ENCODE measurements around the gene ATOH1.

Gene ATOH1

GRCh38 chr4:93828332-93828994 is at the start of gene ATOH1:
TSS of gene ATOH1 (plus strand) at chr4:93828753. CDS start at chr4:93828927, 174 bp downstream.
- Histone ChIP-seq H3K27ac (ENCODE audit: low read length) (no peak within 1 kb of the TSS), H3K9ac (ENCODE audit: low read depth, low read length) (peak within 1 kb of the TSS; percentile 27; the same call in 1 of the 2 replicates), H3K4me3 (ENCODE audit: low read length) (peak within 1 kb of the TSS; percentile 74), H3K27me3 (ENCODE audit: insufficient read depth, low read length) (peaks cover 95% of the 10 kb centered on the region), H3K4me1 (ENCODE audit: insufficient read depth, low read length) (peaks cover 26% of the 10 kb centered on the region), H3K9me3 (ENCODE audit: insufficient read depth, low read depth, low read length) (no peaks in the 10 kb centered on the region), H3K36me3 (ENCODE audit: insufficient read depth, low read depth, low read length) (no peaks in the 10 kb centered on the region)

- peaks cover 6% of the 10 kb centered on the region; the same call in 1 of the 2 replicates for H3K4me1 ChIP-seq (ENCODE audit: insufficient read depth, low read length)
- H3K9me3 ChIP-seq (ENCODE audit: insufficient read depth, low read depth, low read length), result no peaks in the 10 kb centered on the region
Measured at GRCh38 chr4:93779228-93779627, 49.3 kb upstream of the ATOH1 start.

GRCh38 chr4:93780080-93780479 is 48.5 kb upstream of the ATOH1 start:
- no peaks in the 10 kb centered on the region for H3K36me3 ChIP-seq (ENCODE audit: insufficient read depth, low read depth, low read length)
- no peak overlapping the region for H3K4me3 ChIP-seq (ENCODE audit: low read length)
- H3K9ac ChIP-seq (ENCODE audit: low read depth, low read length), result no peak overlapping the region
- H3K27me3 ChIP-seq (ENCODE audit: insufficient read depth, low read length), result no peaks in the 10 kb centered on the region
- H3K9me3 ChIP-seq (ENCODE audit: insufficient read depth, low read depth, low read length), result no peaks in the 10 kb centered on the region
- peaks cover 6% of the 10 kb centered on the region; the same call in 1 of the 2 replicates for H3K4me1 ChIP-seq (ENCODE audit: insufficient read depth, low read length)
- no peak overlapping the region for H3K27ac ChIP-seq (ENCODE audit: low read length)

More at GRCh38 chr4:93779228-93779627, 49.3 kb upstream of the ATOH1 start:
- Histone ChIP-seq H3K4me3 (ENCODE audit: low read length) (no peak overlapping the region), H3K27ac (ENCODE audit: low read length) (no peak overlapping the region), H3K36me3 (ENCODE audit: insufficient read depth, low read depth, low read length) (no peaks in the 10 kb centered on the region), H3K9ac (ENCODE audit: low read depth, low read length) (no peak overlapping the region), H3K27me3 (ENCODE audit: insufficient read depth, low read length) (no peaks in the 10 kb centered on the region)

DNA sequence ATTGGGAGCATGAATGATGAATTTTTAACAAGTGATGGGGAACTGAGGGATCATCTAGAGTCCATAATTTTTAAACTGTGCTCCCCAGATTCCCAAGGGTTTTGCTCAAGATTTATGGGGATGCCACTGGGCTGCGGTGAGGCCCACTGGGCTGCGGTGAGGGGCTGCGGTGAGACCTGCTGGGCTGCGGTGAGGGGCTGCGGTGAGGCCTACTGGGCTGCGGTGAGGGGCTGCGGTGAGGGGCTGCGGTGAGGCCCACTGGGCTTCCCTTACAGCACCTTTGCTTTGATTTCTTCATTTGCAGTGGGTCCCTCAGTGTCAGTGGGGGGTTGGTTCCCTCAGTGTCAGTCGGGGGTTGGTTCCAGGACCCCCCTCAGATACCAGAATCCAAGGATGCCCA is 47.4 kb upstream of the ATOH1 start:
- Histone ChIP-seq H3K9me3 (ENCODE audit: insufficient read depth, low read depth, low read length) (no peaks in the 10 kb centered on the region), H3K27me3 (ENCODE audit: insufficient read depth, low read length) (no peaks in the 10 kb centered on the region), H3K36me3 (ENCODE audit: insufficient read depth, low read depth, low read length) (no peaks in the 10 kb centered on the region), H3K9ac (ENCODE audit: low read depth, low read length) (no peak overlapping the region), H3K27ac (ENCODE audit: low read length) (no peak overlapping the region), H3K4me3 (ENCODE audit: low read length) (no peak overlapping the region), H3K4me1 (ENCODE audit: insufficient read depth, low read length) (peaks cover 13% of the 10 kb centered on the region)

DNA sequence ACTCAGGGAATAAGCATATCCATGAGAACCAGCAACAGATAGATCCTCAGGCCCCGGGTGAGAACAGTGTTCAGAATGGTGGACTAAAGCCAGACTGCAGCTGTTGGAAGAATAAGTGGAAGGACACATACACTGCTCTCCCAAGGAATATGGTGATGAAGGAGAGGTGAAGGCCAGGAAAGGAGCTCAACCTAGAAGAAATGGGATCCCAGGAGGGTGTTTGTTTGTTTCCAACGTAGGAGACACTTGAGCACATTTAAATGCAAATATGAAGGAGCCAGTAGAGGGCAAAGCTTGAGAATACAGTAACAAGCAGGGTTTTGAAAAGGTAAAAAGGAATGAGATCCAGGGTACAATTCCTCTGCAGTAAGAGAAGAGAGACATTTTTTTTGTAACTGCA is 42.4 kb upstream of the ATOH1 start:
- Histone ChIP-seq H3K9me3 (ENCODE audit: insufficient read depth, low read depth, low read length) (no peaks in the 10 kb centered on the region), H3K27me3 (ENCODE audit: insufficient read depth, low read length) (no peaks in the 10 kb centered on the region), H3K4me1 (ENCODE audit: insufficient read depth, low read length) (peaks cover 11% of the 10 kb centered on the region; the same call in 1 of the 2 replicates), H3K27ac (ENCODE audit: low read length) (no peak overlapping the region), H3K9ac (ENCODE audit: low read depth, low read length) (no peak overlapping the region), H3K36me3 (ENCODE audit: insufficient read depth, low read depth, low read length) (no peaks in the 10 kb centered on the region), H3K4me3 (ENCODE audit: low read length) (peak overlapping the region; percentile 2; the same call in 1 of the 2 replicates)

DNA sequence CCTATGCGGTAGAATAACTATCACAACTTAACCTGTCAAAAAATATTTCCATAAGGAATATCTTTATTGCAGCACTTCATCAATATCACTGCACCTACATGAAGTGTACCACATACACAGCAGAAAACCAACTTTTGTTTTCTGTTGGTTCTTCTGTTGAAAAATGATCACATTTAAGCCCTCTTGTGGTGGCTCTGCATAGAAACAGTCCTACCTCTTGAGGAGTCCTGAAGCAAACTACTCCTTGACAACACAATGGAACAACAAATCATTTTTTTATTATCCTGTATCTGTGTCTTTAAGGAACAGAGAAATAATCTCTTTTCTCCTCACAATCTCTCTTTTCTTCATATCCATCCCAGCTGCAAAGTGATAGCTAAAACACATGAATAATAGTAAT is 39.8 kb upstream of the ATOH1 start:
- H3K4me3 ChIP-seq (ENCODE audit: low read length), result no peak overlapping the region

DNA sequence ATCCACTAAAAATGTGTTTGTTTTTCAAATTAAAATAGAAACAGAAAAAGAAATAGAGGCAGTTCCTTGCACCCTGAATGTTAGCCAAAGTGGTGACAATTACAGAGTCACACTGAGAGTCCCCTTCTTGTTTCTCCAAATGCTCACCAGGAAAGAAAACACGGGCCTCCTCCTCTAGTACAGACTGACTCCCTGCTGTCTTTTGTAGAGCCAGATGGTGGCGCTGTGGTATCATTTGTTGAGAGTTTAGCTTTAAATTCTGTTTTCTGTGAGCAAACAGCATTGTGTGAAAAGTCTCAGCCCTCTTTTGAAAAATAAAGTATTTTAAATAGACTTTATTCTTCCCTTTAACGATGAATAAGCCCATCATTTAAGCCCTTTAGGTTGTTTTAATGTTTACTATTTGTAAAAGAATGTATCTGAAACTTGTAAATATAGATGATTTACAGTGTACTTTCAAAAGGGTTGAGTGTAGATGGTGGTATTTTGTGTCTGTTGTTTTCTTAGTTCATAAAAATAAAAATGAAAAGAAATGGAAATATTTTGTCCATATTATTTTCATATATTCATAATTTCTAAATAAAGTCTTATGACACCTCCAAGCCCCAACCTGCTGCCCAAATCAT is 36.9 kb upstream of the ATOH1 start:
- H3K36me3 ChIP-seq (ENCODE audit: insufficient read depth, low read depth, low read length), result no peaks in the 10 kb centered on the region
- H3K4me3 ChIP-seq (ENCODE audit: low read length), result no peak overlapping the region
- no peak overlapping the region for H3K9ac ChIP-seq (ENCODE audit: low read depth, low read length)
- H3K27ac ChIP-seq (ENCODE audit: low read length), result no peak overlapping the region
- H3K27me3 ChIP-seq (ENCODE audit: insufficient read depth, low read length), result no peaks in the 10 kb centered on the region
- no peaks in the 10 kb centered on the region for H3K9me3 ChIP-seq (ENCODE audit: insufficient read depth, low read depth, low read length)
- H3K4me1 ChIP-seq (ENCODE audit: insufficient read depth, low read length), result peaks cover under 1% of the 10 kb centered on the region; the same call in 1 of the 2 replicates

More for the DNA sequence above, 39.8 kb upstream of the ATOH1 start:
- no peaks in the 10 kb centered on the region for H3K36me3 ChIP-seq (ENCODE audit: insufficient read depth, low read depth, low read length)
- peaks cover 11% of the 10 kb centered on the region; the same call in 1 of the 2 replicates for H3K4me1 ChIP-seq (ENCODE audit: insufficient read depth, low read length)
- no peaks in the 10 kb centered on the region for H3K27me3 ChIP-seq (ENCODE audit: insufficient read depth, low read length)
- no peak overlapping the region for H3K27ac ChIP-seq (ENCODE audit: low read length)
- no peaks in the 10 kb centered on the region for H3K9me3 ChIP-seq (ENCODE audit: insufficient read depth, low read depth, low read length)
- H3K9ac ChIP-seq (ENCODE audit: low read depth, low read length), result no peak overlapping the region

DNA sequence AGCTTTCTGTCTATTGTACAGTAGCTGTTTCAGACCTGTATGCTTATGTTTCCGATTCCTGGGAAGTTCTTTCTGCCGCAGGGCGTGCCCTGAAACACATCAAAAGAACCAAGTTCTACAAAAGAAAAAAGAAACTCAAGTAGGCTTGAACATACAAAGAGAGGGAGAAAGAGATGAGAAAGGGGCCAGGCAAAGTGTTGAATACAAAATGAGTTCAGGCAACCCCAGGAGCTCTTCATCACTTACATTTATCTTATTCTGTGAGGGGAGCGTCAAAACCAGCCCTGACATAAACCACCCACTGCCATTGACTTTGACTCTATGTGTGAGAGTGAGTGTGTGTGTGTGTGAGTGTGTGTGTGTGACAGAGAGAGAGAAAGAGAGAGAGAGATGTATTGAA is 26.5 kb upstream of the ATOH1 start:
- Histone ChIP-seq H3K27ac (ENCODE audit: low read length) (no peak overlapping the region), H3K4me3 (ENCODE audit: low read length) (no peak overlapping the region), H3K4me1 (ENCODE audit: insufficient read depth, low read length) (no peaks in the 10 kb centered on the region), H3K9me3 (ENCODE audit: insufficient read depth, low read depth, low read length) (no peaks in the 10 kb centered on the region), H3K36me3 (ENCODE audit: insufficient read depth, low read depth, low read length) (no peaks in the 10 kb centered on the region), H3K27me3 (ENCODE audit: insufficient read depth, low read length) (no peaks in the 10 kb centered on the region), H3K9ac (ENCODE audit: low read depth, low read length) (no peak overlapping the region)

DNA sequence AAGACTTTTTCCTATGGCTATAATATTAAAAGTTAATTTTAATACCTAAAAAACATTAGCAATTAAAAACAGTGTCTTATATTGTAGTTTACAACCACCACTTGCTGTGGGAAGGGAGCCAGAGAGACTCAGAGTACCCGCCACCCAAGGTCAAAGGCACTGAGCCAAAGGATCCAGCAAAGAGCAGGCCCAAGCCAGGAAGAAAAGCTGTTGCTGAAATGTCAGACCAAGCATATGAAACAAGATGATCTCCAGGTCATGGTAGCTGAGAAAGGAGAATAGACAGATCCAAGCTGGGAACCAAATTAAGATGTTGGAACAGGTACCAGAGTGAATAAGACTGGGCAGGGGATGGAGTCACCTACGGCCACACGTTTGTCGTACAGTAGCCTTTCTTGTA is 18.8 kb upstream of the ATOH1 start:
- H3K4me1 ChIP-seq (ENCODE audit: insufficient read depth, low read length), result peaks cover 10% of the 10 kb centered on the region; the same call in 1 of the 2 replicates
- H3K9ac ChIP-seq (ENCODE audit: low read depth, low read length), result no peak overlapping the region
- no peaks in the 10 kb centered on the region for H3K9me3 ChIP-seq (ENCODE audit: insufficient read depth, low read depth, low read length)
- H3K4me3 ChIP-seq (ENCODE audit: low read length), result no peak overlapping the region
- no peak overlapping the region for H3K27ac ChIP-seq (ENCODE audit: low read length)
- H3K27me3 ChIP-seq (ENCODE audit: insufficient read depth, low read length), result no peaks in the 10 kb centered on the region
- no peaks in the 10 kb centered on the region for H3K36me3 ChIP-seq (ENCODE audit: insufficient read depth, low read depth, low read length)

GRCh38 chr4:93810340-93810992 is 18.1 kb upstream of the ATOH1 start:
- H3K9ac ChIP-seq (ENCODE audit: low read depth, low read length), result no peak overlapping the region
- H3K27me3 ChIP-seq (ENCODE audit: insufficient read depth, low read length), result no peaks in the 10 kb centered on the region
- H3K36me3 ChIP-seq (ENCODE audit: insufficient read depth, low read depth, low read length), result no peaks in the 10 kb centered on the region
- H3K27ac ChIP-seq (ENCODE audit: low read length), result no peak overlapping the region
- H3K4me1 ChIP-seq (ENCODE audit: insufficient read depth, low read length), result peaks cover 10% of the 10 kb centered on the region; the same call in 1 of the 2 replicates
- H3K9me3 ChIP-seq (ENCODE audit: insufficient read depth, low read depth, low read length), result no peaks in the 10 kb centered on the region
- H3K4me3 ChIP-seq (ENCODE audit: low read length), result no peak overlapping the region

DNA sequence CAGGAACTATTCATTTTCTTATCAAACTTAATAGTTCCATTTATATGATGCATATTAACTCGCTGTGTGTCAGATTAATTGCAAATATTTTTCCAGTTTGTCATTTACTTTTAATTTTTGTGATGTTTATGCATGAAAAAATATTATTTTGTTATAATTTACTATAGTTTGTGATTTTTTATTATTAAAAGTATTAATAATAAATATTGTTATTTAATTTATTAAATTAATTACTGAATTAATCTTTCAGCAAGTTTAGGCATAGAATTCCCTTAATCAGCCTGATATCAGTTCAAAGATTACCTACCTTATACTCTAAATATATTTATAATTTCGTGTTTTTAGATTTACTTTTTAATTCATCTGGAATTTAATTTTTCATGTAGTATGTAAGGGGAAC is 15.5 kb upstream of the ATOH1 start:
- H3K4me1 ChIP-seq (ENCODE audit: insufficient read depth, low read length), result peaks cover 10% of the 10 kb centered on the region; the same call in 1 of the 2 replicates
- no peak overlapping the region for H3K9ac ChIP-seq (ENCODE audit: low read depth, low read length)
- no peaks in the 10 kb centered on the region for H3K9me3 ChIP-seq (ENCODE audit: insufficient read depth, low read depth, low read length)
- no peaks in the 10 kb centered on the region for H3K27me3 ChIP-seq (ENCODE audit: insufficient read depth, low read length)
- H3K4me3 ChIP-seq (ENCODE audit: low read length), result no peak overlapping the region
- H3K27ac ChIP-seq (ENCODE audit: low read length), result no peak overlapping the region
- no peaks in the 10 kb centered on the region for H3K36me3 ChIP-seq (ENCODE audit: insufficient read depth, low read depth, low read length)
